K562 (cell line): ENCODE data around the gene TLR6. TPM values are rescaled to one million over a fixed set of nuclear protein-coding genes. Genes with fewer than 3 reads are reported as not detected.

Experiments used
- ARHGAP35 ChIP-seq: fragments of 450-650 bp; IDR thresholded peaks from 2 replicates; pipeline ENCODE4 v1.6.1; 2018; ENCODE audit not compliant: partially characterized antibody
- CBFA2T2 ChIP-seq: fragments of 450-650 bp; conservative IDR thresholded peaks from 2 replicates; pipeline ENCODE4 v1.6.1; 2017; ENCODE audit warnings: mild to moderate bottlenecking
- CHD7 ChIP-seq: fragments of 200-600 bp; sonication (generic); IDR thresholded peaks from one replicate; pipeline ENCODE4 v1.6.1; 2012; ENCODE audit warnings: mild to moderate bottlenecking, low read depth, low read length, inconsistent platforms
- CREBBP ChIP-seq: IDR thresholded peaks from one replicate; pipeline ENCODE4 v1.6.1; 2012; ENCODE audit warnings: low read depth, mild to moderate bottlenecking, control low read depth, inconsistent platforms, low read length
- GTF2F1 ChIP-seq: IDR thresholded peaks from 2 replicates; pipeline ENCODE4 v1.6.1; 2011; ENCODE audit warnings: low read depth, low read length, improper control_type of control experiment
- HCFC1 ChIP-seq: IDR thresholded peaks from 2 replicates; pipeline ENCODE4 v1.6.1; 2012; ENCODE audit warnings: low read depth, low read length, improper control_type of control experiment
- HMBOX1 ChIP-seq: sonication (generic); IDR thresholded peaks from 2 replicates; pipeline ENCODE4 v1.6.1; 2016
- NCOA1 ChIP-seq: fragments of 450-650 bp; IDR thresholded peaks from 2 replicates; pipeline ENCODE4 v1.6.1; 2016; ENCODE audit warnings: low read depth
- NFRKB ChIP-seq: fragments of 450-650 bp; IDR thresholded peaks from 2 replicates; pipeline ENCODE4 v1.6.1; 2016; ENCODE audit warnings: low read depth
- POLR3G ChIP-seq: IDR thresholded peaks from 2 replicates; pipeline ENCODE4 v1.6.1; 2011; ENCODE audit not compliant: insufficient read length, insufficient replicate concordance; ENCODE audit errors: extremely low read depth
- RBM14 ChIP-seq: fragments of 200-400 bp; formaldehyde crosslinking; IDR thresholded peaks from 2 replicates; pipeline ENCODE4 v1.6.1; 2018; ENCODE audit warnings: low read depth, mild to moderate bottlenecking, low read length, moderate library complexity, borderline replicate concordance; ENCODE audit not compliant: insufficient read depth
- RBM25 ChIP-seq: fragments of 200-400 bp; formaldehyde crosslinking; IDR thresholded peaks from 2 replicates; pipeline ENCODE4 v1.6.1; 2018; ENCODE audit warnings: low read length, low read depth, moderate library complexity; ENCODE audit not compliant: severe bottlenecking
- SMARCB1 ChIP-seq: IDR thresholded peaks from 2 replicates; pipeline ENCODE4 v1.6.1; 2011; ENCODE audit warnings: improper control_type of control experiment, low read depth; ENCODE audit not compliant: insufficient read length
- TBP ChIP-seq: optimal IDR thresholded peaks from 2 replicates; pipeline ENCODE3; 2011; ENCODE audit warnings: low read depth, low read length, improper control_type of control experiment
- polyA plus RNA-seq, 8 experiments: library from polyadenylated mRNA; depleted of rRNA in 4 of 8; stranded (reverse) in 5 of 8; unstranded in 3 of 8; fragments of >200 nt; fragmentation: Nextera tagmentation in 2 of 8; fragmentation: Illumina TruSeq in 1 of 8; extraction: Ambion mirVana in 2 of 8; extraction: Trizol in 1 of 8; gene quantifications; 2 replicates each; pipeline versions ENCODE4 v1.2.1 to v1.2.3, GENCODE V29; 2011 to 2014; ENCODE audit warnings: inconsistent platforms in 1 of 8, missing spikeins in 1 of 8
- total RNA-seq, 7 experiments: library from RNA; depleted of rRNA in 6 of 7; stranded (reverse); fragments of >200 nt in 6 of 7; fragmentation: Illumina TruSeq in 2 of 7; extraction: Trizol in 2 of 7; gene quantifications; 2 replicates each; pipeline versions ENCODE4 v1.2.1 to v1.2.3, GENCODE V29; 2011 to 2021; ENCODE audit warnings: low replicate concordance in 1 of 7

Gene TLR6
- total and polyA plus RNA-seq, 9 of the 15 experiments (the other 6 are each of a cell fraction or from before 2014, with no cell fraction given): 0.08 to 1.9 (median 0.91) TPM

GRCh38 chr4:38867478-38868058 is 11.0 kb upstream of the TLR6 start, which contains the start of gene FAM114A1 (continued):
- TF ChIP-seq SMARCB1 (no peak), GTF2F1 (no peak), NFRKB (no peak), ARHGAP35 (no peak), NCOA1 (no peak), CHD7 (no peak), CBFA2T2 (no peak), CREBBP (no peak), RBM25 (no peak), HMBOX1 (no peak), POLR3G (no peak), RBM14 (no peak), HCFC1 (no peak), TBP (peak; percentile 38)
